Body of pancreas (tissue), 4 donors: ENCODE measurements around the gene GRID1.

Source experiments
- POLR2A ChIP-seq, 3 donors: fragments of 450-650 bp; IDR thresholded peaks; one replicate each; pipeline ENCODE4 v1.6.1; 2016; ENCODE audit warnings: antibody characterized with exemption in 3 of 3, mild to moderate bottlenecking in 2 of 3
- TF ChIP-seq, protein P1 (sequence below), 7 experiments: fragments of 450-650 bp in 4 of 7; fragments of 200-600 bp in 3 of 7; sonication (generic) in 3 of 7; IDR thresholded peaks; one replicate each; pipeline ENCODE4 v1.5.1; 2016 to 2019; ENCODE audit warnings: antibody characterized with exemption in 7 of 7

DNA sequence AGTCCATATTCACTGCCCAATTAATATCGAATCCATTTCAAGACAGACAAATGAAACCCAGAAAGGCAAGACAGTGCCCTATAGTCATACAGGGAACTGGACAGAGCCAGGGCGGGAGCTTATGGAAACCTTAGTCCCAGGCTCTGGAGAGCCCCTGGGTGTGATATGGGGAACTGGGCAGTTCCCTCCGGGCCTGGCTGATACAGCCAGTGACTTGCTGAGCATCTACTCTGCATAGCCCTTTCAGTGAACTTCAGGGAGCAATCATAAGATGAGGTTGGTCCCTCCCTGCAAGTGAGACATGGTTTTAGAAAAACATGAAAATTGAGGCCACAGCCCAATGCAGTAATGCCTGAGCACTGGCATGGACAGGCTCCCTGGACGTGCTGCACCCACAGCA lies 241.9 kb downstream of the GRID1 start:
- TF ChIP-seq, protein P1, sequence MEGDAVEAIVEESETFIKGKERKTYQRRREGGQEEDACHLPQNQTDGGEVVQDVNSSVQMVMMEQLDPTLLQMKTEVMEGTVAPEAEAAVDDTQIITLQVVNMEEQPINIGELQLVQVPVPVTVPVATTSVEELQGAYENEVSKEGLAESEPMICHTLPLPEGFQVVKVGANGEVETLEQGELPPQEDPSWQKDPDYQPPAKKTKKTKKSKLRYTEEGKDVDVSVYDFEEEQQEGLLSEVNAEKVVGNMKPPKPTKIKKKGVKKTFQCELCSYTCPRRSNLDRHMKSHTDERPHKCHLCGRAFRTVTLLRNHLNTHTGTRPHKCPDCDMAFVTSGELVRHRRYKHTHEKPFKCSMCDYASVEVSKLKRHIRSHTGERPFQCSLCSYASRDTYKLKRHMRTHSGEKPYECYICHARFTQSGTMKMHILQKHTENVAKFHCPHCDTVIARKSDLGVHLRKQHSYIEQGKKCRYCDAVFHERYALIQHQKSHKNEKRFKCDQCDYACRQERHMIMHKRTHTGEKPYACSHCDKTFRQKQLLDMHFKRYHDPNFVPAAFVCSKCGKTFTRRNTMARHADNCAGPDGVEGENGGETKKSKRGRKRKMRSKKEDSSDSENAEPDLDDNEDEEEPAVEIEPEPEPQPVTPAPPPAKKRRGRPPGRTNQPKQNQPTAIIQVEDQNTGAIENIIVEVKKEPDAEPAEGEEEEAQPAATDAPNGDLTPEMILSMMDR (IDR thresholded peaks at IDR 0.05) = no peak
- TF ChIP-seq POLR2A (IDR thresholded peaks at IDR 0.05) = no peak
